HG03097 (cell line): ENCODE results near the gene THAP11.
"Not testable (repeated sequence)": the region's sequence is repeated elsewhere in the genome, so short reads cannot be mapped to it uniquely, and the experiment has no call there.

Source experiments
- ATAC-seq: cut with Tn5 transposase; IDR thresholded peaks from one replicate; pipeline ENCODE4 v1.9.1; 2021; ENCODE audit not compliant: unreplicated experiment, low FRiP score

Gene THAP11

DNA sequence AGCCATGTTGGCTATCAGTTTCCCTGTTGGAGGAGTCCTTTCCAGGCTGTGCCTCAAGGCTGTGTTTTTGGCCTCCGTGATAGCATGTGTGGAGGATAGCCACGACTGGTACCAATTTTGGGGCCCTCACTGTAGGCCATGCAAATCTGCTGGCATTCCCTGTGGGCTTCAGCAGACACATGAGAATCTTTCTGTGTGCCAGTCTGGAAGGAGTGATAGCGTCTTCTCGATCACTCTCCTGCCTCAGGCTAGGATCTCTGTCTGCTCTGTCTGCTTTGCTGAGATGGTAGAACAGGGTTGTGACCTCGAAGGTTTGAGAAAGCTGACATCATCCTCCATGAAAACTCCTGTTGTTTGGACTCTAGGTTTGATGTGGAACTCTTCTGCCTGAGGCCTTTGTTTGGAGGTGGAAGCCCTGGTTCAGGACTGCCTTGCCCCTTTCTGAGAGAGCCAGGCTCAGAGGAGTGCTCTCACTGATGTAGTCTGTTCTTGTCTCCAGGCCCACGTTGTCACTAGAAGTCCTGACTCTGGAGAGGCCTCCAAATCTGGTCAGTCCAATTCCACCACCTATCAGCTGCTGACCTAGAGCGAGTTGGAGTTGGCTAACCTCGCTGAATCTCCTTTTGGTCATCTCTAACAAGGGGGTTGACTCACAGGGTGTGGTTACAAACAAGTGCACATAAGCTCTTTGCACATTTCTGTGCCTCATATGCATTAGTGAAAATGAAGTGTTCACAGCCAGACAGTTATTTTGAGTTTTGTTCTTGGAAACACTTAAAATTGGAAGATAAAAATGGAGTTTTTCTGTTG, 18.7 kb downstream of the THAP11 start:
- no peak for ATAC-seq

DNA sequence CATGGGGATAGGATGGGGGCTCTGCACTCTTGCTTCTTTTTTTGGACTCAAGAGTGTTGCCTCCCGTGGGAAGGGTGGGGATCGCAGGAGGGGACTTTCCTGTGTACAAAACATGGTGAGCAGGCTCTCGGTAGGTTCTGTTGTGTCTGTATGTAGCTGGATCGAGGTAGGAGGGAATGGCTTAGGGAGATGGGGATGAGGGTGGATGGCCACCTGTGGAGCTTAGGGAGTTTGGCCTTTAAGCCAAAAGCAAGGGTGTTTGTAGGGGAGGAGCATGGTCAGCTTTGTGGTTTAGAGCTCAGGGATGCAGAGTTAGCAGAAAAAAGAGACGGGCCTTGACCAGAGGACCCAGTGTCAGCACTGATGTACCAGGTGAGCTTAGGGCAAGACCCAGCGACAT, 19.8 kb downstream of the THAP11 start:
- ATAC-seq: no peak

DNA sequence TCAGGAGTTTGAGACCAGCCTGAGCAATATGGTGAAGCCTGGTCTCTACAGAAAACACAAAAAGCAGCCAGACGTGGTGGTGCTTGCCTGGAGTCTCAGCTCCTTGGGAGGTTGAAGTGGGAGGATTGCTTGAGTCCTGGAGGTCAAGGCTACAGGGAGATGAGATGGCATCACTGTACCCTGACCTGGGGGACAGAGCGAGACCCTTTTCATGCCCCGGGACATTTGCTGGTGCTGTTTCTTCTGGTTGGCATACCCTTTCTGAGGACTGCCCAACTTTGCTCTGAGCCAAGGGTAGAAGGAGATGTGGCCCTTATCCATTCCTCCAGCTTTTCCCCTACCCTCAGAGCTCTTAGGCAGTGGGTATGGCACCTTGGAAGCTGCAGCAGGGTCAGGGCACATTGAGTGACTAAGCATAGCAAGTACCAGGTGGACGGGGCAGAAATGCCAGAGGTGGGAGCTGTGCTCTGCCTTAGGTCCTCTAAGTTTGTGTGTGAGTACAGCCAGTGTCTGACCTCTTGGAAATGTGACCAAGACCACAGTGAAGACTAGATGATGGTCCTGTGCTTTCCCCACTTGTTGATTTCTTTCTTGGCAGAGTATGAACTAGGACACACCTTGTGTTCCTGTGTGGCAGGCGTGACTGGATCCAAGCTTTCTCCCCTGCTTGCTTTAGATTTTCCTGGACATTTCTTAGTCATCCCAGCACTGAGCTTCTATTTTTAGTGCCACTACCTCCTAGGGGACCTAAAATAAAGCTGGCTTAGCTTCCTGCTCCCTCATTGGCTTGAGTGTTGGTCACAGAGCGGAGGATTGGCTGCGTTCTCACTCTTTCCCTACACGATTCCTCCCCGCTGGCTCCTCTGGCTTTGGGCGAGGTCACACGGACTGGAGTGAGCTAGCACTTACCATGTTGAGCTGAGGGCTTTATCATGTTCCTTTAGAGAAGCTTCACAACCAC, 20.8 kb downstream of the THAP11 start:
- ATAC-seq: no peak

DNA sequence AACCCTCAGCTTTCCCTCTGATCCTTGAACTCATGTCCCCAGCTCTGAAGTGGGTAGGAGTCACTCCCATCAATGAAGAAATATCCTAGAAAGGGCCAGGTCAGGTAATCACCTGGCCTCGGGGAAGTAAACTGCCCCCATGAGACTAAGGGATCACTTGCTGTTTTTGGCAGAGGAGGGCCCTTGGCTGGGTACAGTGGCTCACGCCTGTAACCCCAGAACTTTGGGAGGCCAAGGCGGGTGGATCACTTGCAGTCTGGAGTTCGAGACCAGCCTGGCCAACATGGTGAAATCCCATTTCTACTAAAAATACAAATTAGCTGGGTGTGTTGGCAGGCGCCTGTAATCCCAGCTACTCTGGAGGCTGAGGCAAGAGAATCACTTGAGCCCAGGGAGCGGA, 21.9 kb downstream of the THAP11 start:
- not testable (repeated sequence) for ATAC-seq

DNA sequence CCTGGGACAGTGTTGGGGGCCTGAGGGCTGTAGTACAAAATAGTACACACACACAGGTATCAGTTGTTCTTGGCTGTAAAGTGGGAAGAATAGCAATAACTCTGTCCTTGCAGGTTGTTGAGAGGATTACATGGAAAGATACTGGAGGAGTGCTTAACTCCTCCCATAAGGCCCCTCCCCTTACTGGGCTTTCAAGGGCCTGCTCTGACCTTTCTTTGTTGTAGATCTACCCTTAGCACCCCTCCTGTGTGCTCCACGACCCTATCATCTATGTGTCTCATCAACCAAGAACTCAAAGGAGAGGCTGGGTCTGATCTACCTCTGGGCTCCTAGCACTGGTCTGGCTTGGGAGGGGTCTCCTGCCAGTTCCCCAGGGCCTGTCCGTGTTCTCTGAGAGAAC, 22.5 kb downstream of the THAP11 start:
- ATAC-seq: no peak

DNA sequence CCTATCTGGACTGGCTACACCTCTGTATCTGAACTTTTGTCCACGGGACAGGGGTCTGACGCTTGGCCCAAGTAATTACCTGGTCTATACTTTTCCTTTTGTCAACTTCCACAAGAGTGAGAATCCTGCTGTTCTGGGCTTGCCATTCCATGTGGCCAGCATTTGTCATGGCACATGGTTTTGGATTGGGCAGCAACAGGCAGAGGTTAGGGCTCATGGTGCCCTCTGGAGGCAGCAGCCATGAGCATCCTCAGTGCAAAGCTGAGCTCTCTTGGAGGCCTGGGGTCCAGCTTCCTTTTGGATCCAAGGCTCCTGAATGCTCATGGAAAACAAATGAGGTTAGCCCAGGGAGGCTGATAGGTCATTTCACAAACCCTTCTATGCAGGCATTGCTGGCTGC, 23.2 kb downstream of the THAP11 start:
- no peak for ATAC-seq

DNA sequence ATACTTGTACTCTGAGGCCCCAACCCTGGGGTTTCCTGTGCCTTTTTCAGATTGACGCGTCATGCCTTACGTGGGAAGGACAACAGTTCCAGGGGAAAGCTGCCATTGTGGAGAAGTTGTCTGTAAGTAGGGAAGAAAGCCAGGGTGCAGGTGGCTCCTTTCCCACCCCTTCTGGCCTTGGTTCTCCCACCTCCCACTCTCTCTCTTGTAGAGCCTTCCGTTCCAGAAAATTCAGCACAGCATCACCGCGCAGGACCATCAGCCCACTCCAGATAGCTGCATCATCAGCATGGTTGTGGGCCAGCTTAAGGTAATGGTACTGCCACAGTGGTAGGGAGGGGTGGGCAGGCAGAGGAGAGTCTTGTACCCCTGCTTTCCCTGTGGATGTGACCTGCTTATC, 26.2 kb downstream of the THAP11 start:
- no peak for ATAC-seq

DNA sequence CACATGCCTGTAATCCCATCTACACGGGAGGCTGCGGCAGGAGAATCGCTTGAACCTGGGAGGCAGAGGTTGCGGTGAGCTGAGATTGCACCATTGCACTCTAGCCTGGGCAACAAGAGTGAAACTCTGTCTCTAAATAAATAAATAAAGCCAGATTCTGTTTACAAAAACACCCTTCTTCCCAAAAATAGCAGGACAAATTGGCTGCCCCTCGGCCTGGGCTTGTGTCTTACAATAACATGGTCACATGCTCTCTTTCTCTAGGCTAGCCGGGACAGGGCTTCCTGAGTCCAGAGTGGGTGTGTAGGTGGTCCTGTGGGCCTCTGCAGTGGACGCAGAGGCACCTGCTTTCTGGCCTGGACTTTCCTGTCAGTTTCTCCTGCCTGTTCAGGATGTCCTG, 27.5 kb downstream of the THAP11 start:
- no peak for ATAC-seq

DNA sequence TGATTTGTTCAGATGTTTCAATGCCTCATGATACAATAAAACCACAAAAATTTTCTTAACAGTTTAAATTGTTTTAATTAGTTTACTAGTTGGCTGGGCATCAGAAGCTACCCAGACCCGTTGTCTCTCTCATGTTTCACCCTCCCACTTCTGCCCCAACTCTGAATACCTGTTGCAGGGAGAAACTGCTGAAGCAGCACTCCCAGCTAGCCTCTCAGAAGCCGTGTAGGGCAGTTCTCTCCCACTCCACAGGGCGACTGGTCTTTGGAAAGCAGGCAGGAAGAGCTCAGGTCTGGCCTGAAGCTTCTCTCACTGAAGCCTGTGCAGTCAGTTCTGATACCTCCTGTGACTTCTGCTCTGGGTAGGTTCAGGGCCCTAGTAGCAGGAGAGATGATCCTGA, 29.1 kb downstream of the THAP11 start:
- ATAC-seq: no peak

DNA sequence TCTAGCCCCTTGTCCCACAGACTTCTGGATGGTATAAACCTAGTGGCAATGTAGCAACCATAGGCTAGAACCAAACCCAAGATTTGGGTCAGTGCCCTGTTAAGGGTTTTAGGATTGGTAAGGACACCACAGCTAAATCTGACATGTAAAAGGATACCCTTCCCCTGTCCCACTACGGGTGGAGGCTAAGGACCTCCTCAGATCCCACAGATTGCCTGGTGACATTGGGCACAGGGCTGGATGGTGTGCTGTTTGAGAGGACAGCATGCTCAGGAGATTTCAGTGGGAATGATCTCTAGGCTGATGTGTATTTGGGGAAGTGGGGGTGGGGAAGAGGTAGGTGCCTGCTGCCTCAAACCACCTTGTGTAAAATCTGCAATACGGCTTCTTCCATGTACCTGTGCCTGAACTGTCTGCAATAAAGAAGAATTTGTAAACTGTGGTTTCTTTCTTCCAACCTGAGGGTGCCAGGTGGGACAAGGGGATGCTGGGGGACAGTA, 30.1 kb downstream of the THAP11 start:
- no peak for ATAC-seq

DNA sequence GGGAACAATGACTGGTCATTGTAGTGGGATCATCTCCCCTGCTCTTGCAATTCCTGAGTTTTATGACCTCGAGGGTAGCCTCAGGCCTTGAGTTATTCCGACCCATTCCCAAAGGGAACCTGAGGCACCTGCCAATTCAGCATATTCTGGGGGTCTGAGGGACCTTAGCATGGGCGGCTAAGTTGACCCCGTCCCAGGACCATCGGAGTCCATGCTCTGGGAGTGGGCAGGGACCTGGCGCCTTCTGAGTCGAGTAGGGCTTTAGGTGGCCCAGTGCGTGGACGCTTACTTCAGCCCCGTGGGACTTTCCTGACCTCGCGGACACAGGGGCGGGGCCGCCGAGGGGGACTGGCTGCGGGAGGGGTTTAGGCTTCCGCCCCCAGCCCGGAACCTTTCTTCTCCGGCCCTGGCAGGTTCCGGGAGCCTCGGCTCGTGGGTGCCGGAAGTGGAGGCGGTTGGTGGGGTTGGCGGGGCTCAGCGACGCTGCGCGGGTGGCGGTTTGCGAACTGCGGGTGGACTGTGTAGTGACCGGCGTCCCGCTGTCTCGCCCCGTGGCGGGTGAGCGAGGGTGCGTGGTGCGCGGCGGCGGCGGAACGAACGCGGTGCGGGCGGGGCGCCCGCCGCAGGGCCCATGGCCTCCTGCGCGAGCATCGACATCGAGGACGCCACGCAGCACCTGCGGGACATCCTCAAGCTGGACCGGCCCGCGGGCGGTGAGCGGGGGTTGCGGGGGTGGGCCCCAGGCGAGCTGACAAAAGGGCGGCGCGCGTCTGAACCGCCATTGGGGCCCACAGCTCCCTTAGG, 30.7 kb downstream of the THAP11 start, which contains the start of gene EDC4:
Gene EDC4, plus strand, starts transcription at position 422 of the 804 bp plus-strand sequence. Its CDS starts 210 bp downstream, at position 632.
- peak; percentile 64 for ATAC-seq

DNA sequence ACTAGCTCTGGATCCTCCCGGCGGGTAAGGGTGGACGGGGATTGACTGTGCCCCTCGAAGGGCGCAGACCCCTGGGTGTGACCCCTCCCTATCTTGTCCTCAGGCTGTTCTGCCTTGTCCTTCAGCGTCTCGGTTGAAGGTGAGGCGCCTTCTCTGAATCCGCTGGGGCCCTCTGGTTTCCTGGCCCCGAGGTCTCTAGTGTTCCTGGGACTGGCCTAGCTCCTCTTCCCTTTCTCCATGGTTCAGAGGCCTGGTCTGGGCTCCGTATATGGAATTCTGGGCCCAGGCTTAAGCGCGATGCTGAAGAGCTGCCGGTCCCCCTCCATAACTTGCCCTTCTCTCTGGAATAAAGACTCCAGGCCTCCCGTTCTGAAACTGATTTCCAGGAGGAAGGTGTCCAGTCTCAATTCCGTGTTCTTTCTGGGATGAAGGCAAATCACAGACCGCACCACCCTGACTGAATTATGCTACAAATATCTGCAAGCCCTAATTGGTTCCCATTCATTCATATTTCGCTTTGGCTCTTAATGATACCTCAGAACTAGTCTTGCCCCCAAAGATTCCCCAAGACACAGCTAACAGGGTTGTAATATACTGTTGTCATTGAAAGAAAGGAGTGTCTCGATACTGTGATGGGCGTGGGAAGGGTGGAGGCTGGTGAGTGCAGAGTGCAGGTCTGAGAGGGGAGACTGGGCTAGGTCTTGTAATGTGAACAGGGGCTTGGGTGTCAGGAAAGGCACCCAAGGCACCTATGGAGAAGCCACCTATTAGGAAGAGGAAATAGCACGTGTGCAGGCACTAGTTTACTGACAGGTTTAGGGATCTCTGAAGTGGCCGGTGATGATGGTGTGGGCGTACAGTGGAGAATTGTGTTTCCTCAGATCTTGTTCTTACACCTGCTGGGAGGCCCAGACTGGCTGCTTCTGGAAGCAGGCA, 31.6 kb downstream of the THAP11 start:
- ATAC-seq: no peak

DNA sequence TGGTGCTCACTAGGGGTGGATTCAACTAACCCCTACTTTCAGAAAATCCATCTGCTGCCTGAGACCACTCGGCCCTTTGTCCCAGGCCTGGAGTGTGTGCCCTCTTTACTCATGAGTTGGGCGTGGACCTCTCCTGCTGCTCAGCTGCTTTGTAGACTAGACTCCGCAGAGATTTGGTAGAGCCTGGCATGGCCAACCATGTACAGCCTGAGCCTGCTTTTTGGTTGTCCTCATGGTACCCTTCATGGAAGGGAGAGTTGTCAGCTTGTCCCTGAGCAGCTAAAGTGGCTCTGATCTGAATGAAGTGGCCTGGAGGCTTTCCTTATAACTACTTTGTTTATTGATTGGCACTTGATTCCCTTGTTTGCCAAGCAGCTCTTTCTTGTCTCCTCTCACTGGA, 32.3 kb downstream of the THAP11 start:
- no peak for ATAC-seq

DNA sequence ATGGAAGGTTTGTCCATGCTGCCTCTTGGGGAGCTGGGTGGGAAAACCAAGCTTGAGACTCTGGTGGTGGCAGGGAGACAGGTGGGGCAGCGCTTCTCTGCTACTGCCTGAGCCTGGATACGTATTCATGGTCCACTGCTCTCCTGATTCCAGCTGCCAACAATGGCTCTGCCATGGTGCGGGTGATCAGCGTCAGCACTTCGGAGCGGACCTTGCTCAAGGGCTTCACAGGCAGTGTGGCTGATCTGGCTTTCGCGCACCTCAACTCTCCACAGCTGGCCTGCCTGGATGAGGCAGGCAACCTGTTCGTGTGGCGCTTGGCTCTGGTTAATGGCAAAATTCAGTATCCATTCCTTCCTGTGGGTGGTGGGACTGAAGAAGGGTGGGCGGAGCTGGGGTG, 34.9 kb downstream of the THAP11 start:
- ATAC-seq: no peak

DNA sequence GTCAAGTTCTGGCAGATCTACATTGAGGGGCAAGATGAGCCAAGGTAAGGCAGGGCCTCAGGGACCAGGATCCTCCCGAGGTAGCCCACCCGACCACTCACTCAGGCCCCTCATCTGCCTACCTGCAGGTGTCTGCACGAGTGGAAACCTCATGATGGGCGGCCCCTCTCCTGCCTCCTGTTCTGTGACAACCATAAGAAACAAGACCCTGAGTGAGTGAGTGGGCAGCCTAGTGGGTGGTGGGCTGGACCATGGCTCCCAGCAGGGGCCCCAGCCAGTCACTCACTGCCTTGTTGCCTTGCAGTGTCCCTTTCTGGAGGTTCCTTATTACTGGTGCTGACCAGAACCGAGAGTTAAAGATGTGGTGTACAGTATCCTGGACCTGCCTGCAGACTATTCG, 36.1 kb downstream of the THAP11 start:
- no peak for ATAC-seq

DNA sequence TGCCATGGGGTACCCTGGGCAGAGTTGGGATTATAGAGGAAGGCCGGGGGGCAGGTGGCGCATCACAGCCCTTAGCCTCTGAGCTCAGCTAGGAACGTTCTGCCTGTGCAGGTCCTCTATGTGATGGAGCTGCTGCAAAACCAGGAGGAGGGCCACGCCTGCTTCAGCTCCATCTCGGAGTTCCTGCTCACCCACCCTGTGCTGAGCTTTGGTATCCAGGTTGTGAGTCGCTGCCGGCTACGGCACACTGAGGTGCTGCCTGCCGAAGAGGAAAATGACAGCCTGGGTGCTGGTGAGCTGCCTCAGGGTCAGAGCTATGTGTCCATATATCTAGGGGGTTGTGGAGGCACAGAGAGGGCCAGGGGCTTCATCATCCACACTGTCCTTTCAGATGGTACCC, 36.7 kb downstream of the THAP11 start:
- no peak for ATAC-seq

DNA sequence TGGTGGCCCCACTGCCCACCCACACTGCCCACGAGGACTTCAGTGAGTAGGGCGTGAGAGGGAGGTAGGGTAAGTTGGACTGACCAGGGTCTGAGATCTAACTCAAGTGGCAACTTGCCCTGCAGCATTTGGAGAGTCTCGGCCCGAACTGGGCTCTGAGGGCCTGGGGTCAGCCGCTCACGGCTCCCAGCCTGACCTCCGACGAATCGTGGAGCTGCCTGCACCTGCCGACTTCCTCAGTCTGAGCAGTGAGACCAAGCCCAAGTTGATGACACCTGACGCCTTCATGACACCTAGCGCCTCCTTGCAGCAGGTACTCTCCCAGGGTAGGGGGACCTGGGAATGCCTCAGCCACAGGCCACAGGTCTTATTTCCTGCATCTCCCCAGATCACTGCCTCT, 37.3 kb downstream of the THAP11 start:
- no peak for ATAC-seq

DNA sequence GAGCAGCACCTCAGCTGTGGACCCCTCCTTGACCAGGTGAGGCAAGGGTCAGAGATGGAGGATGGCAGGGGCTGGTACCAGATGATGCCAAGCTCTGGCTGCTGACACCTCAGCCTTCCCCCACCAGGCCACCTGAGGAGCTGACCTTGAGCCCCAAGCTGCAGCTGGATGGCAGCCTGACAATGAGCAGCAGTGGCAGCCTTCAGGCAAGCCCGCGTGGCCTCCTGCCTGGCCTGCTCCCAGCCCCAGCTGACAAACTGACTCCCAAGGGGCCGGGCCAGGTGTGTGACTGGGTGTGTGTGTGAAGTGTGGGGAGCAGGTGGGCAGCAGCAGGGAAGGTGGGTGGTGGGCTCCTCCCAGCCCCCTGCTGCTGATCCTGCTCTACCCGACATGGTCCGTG, 37.8 kb downstream of the THAP11 start:
- ATAC-seq: no peak

DNA sequence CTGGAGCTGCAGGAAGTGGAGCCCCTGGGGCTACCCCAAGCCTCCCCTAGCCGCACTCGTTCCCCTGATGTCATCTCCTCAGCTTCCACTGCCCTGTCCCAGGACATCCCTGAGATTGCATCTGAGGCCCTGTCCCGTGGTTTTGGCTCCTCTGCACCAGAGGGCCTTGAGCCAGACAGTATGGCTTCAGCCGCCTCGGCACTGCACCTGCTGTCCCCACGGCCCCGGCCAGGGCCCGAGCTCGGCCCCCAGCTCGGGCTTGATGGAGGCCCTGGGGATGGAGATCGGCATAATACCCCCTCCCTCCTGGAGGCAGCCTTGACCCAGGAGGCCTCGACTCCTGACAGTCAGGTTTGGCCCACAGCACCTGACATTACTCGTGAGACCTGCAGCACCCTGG, 38.5 kb downstream of the THAP11 start:
- ATAC-seq: no peak
